NCI-H524 treated with DMSO at 0.1 percent for 48 hours (cell line): ENCODE measurements around the gene GABRB3.

Source experiments
- DNase-seq: peaks from one replicate; lab custom pipeline; 2025; lab: John Stamatoyannopoulos, UW

The GABRB3 gene

GRCh38 chr15:26772154-26773066 is at the start of gene GABRB3:
Gene GABRB3 (minus strand): TSS chr15:26773066.
- no peak for DNase-seq

GRCh38 chr15:26807517-26808427 is 34.9 kb upstream of the GABRB3 start:
- no peak for DNase-seq

GRCh38 chr15:26806574-26806973 is 33.7 kb upstream of the GABRB3 start:
- DNase-seq: no peak

- DNase-seq: no peak
These were observed 33.3 kb upstream of the GABRB3 start for GRCh38 chr15:26806151-26806550.

- no peak for DNase-seq
These were observed 32.6 kb upstream of the GABRB3 start for GRCh38 chr15:26805470-26805869.

GRCh38 chr15:26804063-26804804 is 31.4 kb upstream of the GABRB3 start:
- no peak for DNase-seq

GRCh38 chr15:26790118-26790517 is 17.3 kb upstream of the GABRB3 start:
- DNase-seq: no peak

GRCh38 chr15:26781816-26782215 is 8.9 kb upstream of the GABRB3 start:
- DNase-seq: no peak

GRCh38 chr15:26773917-26774316 is 1.1 kb upstream of the GABRB3 start:
- DNase-seq: no peak

GRCh38 chr15:26773067-26773877 is 406 bp upstream of the GABRB3 start:
- peak; percentile 54 for DNase-seq

- DNase-seq: no peak
These were observed 1.2 kb downstream of the GABRB3 start for GRCh38 chr15:26771578-26772153.

GRCh38 chr15:26771168-26771567 is 1.7 kb downstream of the GABRB3 start:
- no peak for DNase-seq

- no peak for DNase-seq
These were observed 5.6 kb downstream of the GABRB3 start for GRCh38 chr15:26767169-26767670.

- DNase-seq: no peak
These were observed 6.6 kb downstream of the GABRB3 start for GRCh38 chr15:26766262-26766661.

- no peak for DNase-seq
These were observed 12.9 kb downstream of the GABRB3 start for GRCh38 chr15:26759986-26760385.

- DNase-seq: no peak
These were observed 14.8 kb downstream of the GABRB3 start for GRCh38 chr15:26758079-26758478.

GRCh38 chr15:26757141-26757540 is 15.7 kb downstream of the GABRB3 start:
- DNase-seq: no peak

- no peak for DNase-seq
These were observed 28.0 kb downstream of the GABRB3 start for GRCh38 chr15:26744894-26745293.

GRCh38 chr15:26739791-26740190 is 33.1 kb downstream of the GABRB3 start:
- no peak for DNase-seq

GRCh38 chr15:26738996-26739395 is 33.9 kb downstream of the GABRB3 start:
- DNase-seq: no peak
